ENCODE measurements around the gene USP40. TPM values are rescaled to one million over a fixed set of nuclear protein-coding genes. Genes with fewer than 3 reads are reported as not detected.
A peak's percentile ranks its signal among the peaks of the same experiment; 100 is the strongest.

USP40 gene
- total and polyA plus RNA-seq, 10 donors: 11.4 to 57.3 (median 38.1) TPM

DNA sequence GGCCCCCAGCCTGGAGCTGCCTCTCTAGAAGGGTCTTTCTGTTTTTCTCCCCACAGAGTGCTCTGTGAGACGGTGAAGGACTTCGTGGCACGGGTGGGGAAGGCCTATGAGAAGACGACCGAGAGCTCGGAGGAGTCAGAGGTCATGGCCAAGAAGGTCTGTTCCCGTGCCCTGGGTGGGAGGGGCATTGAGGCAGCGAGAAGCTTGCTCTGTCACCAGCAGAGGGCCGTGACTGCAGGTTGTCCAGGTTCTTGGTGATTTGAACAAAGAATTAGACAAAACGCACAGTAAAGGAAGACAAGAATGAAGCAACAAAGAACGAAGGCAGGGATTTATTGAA, 118.4 kb downstream of the USP40 start:
- Histone ChIP-seq H3K9me3 (no peaks in the 10 kb centered on the region), H3K27me3 (replicated peaks in 1 of 7) (no peaks in the 10 kb centered on the region), H3K4me1 (peaks cover 0 to 19% (median 5%) of the 10 kb centered on the region in 6 donors), H3K36me3 (peaks cover 2 to 100% (median 90%) of the 10 kb centered on the region in 6 donors), H3K27ac (no peak overlapping the region), H3K4me3 (no peak overlapping the region)
- 80 to 89% (median 85%) methylated on average over 11 of the region's 11 CpGs for WGBS, 5 donors
- peak; percentile 41 for DNase-seq
- TF ChIP-seq, protein P1, sequence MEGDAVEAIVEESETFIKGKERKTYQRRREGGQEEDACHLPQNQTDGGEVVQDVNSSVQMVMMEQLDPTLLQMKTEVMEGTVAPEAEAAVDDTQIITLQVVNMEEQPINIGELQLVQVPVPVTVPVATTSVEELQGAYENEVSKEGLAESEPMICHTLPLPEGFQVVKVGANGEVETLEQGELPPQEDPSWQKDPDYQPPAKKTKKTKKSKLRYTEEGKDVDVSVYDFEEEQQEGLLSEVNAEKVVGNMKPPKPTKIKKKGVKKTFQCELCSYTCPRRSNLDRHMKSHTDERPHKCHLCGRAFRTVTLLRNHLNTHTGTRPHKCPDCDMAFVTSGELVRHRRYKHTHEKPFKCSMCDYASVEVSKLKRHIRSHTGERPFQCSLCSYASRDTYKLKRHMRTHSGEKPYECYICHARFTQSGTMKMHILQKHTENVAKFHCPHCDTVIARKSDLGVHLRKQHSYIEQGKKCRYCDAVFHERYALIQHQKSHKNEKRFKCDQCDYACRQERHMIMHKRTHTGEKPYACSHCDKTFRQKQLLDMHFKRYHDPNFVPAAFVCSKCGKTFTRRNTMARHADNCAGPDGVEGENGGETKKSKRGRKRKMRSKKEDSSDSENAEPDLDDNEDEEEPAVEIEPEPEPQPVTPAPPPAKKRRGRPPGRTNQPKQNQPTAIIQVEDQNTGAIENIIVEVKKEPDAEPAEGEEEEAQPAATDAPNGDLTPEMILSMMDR (IDR thresholded peaks at IDR 0.05 in 8 of 11, conservative IDR thresholded peaks at IDR 0.05 in 3 of 11): no peak
- TF ChIP-seq POLR2AphosphoS5 (IDR thresholded peaks at IDR 0.05): peak in 1 of 3 donors; percentile 5
- intact Hi-C loops (cut with DNase I; ENCODE audit: low total_unique reads): loop anchor here (10.0 kb wide), 1 partner anchor 163 kb away; no protein-coding TSS in a partner anchor

DNA sequence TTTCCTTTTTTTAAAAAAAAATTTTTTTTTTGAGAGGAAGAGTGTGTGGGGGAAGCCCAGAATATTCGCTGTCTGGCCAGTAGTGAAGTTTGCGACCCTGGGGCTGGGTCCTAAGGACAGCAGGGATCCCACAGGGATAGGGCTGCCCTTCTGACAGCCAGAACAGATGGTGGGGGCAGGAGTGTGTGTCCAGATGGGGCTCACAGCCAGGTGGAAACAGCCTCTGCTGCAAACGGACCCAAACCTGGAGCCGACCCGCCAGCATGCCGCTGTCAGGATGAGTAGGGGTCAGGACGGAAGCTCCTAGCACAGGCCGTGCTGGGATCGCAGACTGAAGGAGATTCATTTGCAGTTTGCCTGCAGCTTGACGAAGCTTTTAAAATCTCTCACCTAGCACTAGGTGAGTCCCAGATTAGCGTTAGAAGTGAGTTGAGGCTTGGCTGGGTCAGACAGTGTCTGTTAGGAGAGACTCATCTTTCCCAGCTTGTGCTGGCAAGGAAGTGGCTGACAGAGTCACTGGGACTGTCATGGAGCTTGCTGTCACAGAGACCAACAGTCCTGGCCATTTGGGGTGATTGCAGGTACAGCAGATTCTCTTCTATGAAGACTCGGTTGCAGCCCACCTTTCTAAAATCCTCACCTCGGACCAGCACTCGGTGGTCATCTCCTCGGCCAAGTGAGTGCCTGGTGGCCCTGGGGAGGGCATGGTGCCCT, 118.9 kb downstream of the USP40 start:
- Histone ChIP-seq H3K4me1 (peaks cover 0 to 24% (median 6%) of the 10 kb centered on the region in 6 donors), H3K27ac (no peak overlapping the region), H3K27me3 (replicated peaks in 1 of 7) (no peaks in the 10 kb centered on the region), H3K4me3 (no peak overlapping the region), H3K9me3 (no peaks in the 10 kb centered on the region), H3K36me3 (peaks cover 0 to 100% (median 87%) of the 10 kb centered on the region in 6 donors)
- DNase-seq: peak; percentile 64
- TF ChIP-seq, protein P1 (IDR thresholded peaks at IDR 0.05 in 8 of 11, conservative IDR thresholded peaks at IDR 0.05 in 3 of 11): no peak
- TF ChIP-seq POLR2AphosphoS5 (IDR thresholded peaks at IDR 0.05): peak in 1 of 3 donors; percentile 41
- TF ChIP-seq POLR2A (IDR thresholded peaks at IDR 0.05): no peak
- WGBS, 5 donors: 92 to 97% (median 94%) methylated on average over 14 to 15 of the region's 15 CpGs
- intact Hi-C loops (cut with DNase I; ENCODE audit: low total_unique reads): loop anchor here (10.0 kb wide), 1 partner anchor 163 kb away; no protein-coding TSS in a partner anchor

GRCh38 chr2:233446606-233447305, 119.8 kb downstream of the USP40 start:
- DNase-seq: peak; percentile 52
- Histone ChIP-seq H3K27ac (no peak overlapping the region), H3K4me3 (no peak overlapping the region), H3K36me3 (peaks cover 0 to 100% (median 83%) of the 10 kb centered on the region in 6 donors), H3K27me3 (replicated peaks in 1 of 7) (no peaks in the 10 kb centered on the region), H3K9me3 (no peaks in the 10 kb centered on the region), H3K4me1 (peaks cover 0 to 24% (median 6%) of the 10 kb centered on the region in 6 donors)
- 90 to 96% (median 95%) methylated on average over 33 to 37 of the region's 37 CpGs for WGBS, 5 donors
- intact Hi-C loops (cut with DNase I; ENCODE audit: low total_unique reads): loop anchor here (10.0 kb wide), 1 partner anchor 162 kb away; no protein-coding TSS in a partner anchor
- no peak for TF ChIP-seq POLR2A (IDR thresholded peaks at IDR 0.05)
- peak in 2 of 3 donors; percentile 9 to 45 for TF ChIP-seq POLR2AphosphoS5 (IDR thresholded peaks at IDR 0.05)

- Histone ChIP-seq H3K9me3 (no peaks in the 10 kb centered on the region), H3K4me1 (peaks cover 0 to 24% (median 6%) of the 10 kb centered on the region in 6 donors), H3K36me3 (peaks cover 0 to 100% (median 80%) of the 10 kb centered on the region in 6 donors), H3K27me3 (replicated peaks in 1 of 7) (no peaks in the 10 kb centered on the region), H3K27ac (no peak overlapping the region), H3K4me3 (no peak overlapping the region)
- intact Hi-C loops (cut with DNase I; ENCODE audit: low total_unique reads): loop anchor here (10.0 kb wide), 1 partner anchor 161 kb away; no protein-coding TSS in a partner anchor
- TF ChIP-seq, protein P1 (IDR thresholded peaks at IDR 0.05 in 8 of 11, conservative IDR thresholded peaks at IDR 0.05 in 3 of 11): no peak
- TF ChIP-seq POLR2AphosphoS5 (IDR thresholded peaks at IDR 0.05) (no peak), POLR2A (IDR thresholded peaks at IDR 0.05) (no peak)
- 83 to 100% (median 92%) methylated on average over 1 of the region's 1 CpG for WGBS, 5 donors
- DNase-seq: peak; percentile 6
These were observed 120.5 kb downstream of the USP40 start for GRCh38 chr2:233446121-233446520.

Measured in spleen (tissue), 11 donors.